Neural crest cell (in vitro differentiated cells): ENCODE measurements around the gene KCNIP1. TPM values are rescaled to one million over a fixed set of nuclear protein-coding genes. Genes with fewer than 3 reads are reported as not detected.

Source experiments
- DNase-seq: peaks from one replicate; pipeline ENCODE4 v3.0.0; 2021; ENCODE audit warnings: low read depth, mixed read lengths, low spot score
- H3K27ac Mint-ChIP-seq: one replicate; pipeline ENCODE4 v1.8.0; 2021; ENCODE audit warnings: mild to moderate bottlenecking, mixed read lengths; ENCODE audit not compliant: unreplicated experiment
- H3K27me3 Mint-ChIP-seq: 2 replicates; pipeline ENCODE4 v1.8.0; 2021; ENCODE audit warnings: low read depth, mild to moderate bottlenecking, mixed read lengths
- H3K36me3 Mint-ChIP-seq: 2 replicates; pipeline ENCODE4 v1.8.0; 2021; ENCODE audit warnings: low read depth, mild to moderate bottlenecking, mixed read lengths
- H3K4me1 Mint-ChIP-seq: 2 replicates; pipeline ENCODE4 v1.8.0; 2021; ENCODE audit warnings: mixed read lengths
- H3K4me3 Mint-ChIP-seq: one replicate; pipeline ENCODE4 v1.8.0; 2021; ENCODE audit warnings: mild to moderate bottlenecking, mixed read lengths
- H3K9me3 Mint-ChIP-seq: 2 replicates; pipeline ENCODE4 v1.8.0; 2021; ENCODE audit warnings: mixed read lengths
- CTCF ChIP-seq: fragments of 200-600 bp; sonication (generic); conservative IDR thresholded peaks from 2 replicates; pipeline ENCODE4 v1.5.0; 2021; ENCODE audit warnings: antibody characterized with exemption, mild to moderate bottlenecking
- total RNA-seq: library from RNA; stranded (reverse); gene quantifications from 2 replicates; pipeline ENCODE4 v1.2.1, GENCODE V29; 2021

KCNIP1 gene
- total RNA-seq, 1 donor from 2014 or later, result 0.96 TPM

DNA sequence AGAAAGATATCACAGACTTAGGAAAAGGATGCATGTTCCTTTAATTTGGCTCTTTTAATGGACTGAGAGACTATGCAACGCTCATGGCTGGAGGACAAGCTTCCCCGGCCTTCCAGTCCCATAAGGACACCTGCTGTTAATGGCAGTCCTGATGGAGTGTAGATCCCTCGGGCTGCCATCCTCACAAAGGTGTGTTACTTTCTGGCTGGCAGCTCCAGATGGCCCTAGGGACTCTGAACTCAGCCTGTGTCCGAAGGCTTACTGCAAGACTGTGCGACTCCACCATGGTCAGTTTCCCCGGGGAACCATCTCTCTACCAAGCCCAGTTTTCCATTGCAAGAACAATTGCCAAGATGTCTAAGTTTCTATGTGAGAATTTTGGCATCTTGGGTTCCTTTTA, 25.5 kb upstream of the KCNIP1 start:
- TF ChIP-seq CTCF, result no peak
- Mint-ChIP-seq H3K36me3 (no peaks in the 10 kb centered on the region), H3K9me3 (no peaks in the 10 kb centered on the region), H3K27me3 (peaks cover 17% of the 10 kb centered on the region), H3K4me3 (no peak overlapping the region), H3K27ac (no peak overlapping the region), H3K4me1 (peaks cover 19% of the 10 kb centered on the region)
- no peak for DNase-seq

- Mint-ChIP-seq H3K9me3 (no peaks in the 10 kb centered on the region), H3K27me3 (peaks cover 18% of the 10 kb centered on the region), H3K4me3 (no peak overlapping the region), H3K4me1 (peaks cover 29% of the 10 kb centered on the region), H3K27ac (no peak overlapping the region), H3K36me3 (no peaks in the 10 kb centered on the region)
- peak; percentile 22 for TF ChIP-seq CTCF
- no peak for DNase-seq
Observed at GRCh38 chr5:170479484-170479883, 24.3 kb upstream of the KCNIP1 start.

GRCh38 chr5:170480260-170480659, 23.6 kb upstream of the KCNIP1 start:
- TF ChIP-seq CTCF, result no peak
- H3K27me3 Mint-ChIP-seq, result peaks cover 20% of the 10 kb centered on the region
- no peaks in the 10 kb centered on the region for H3K36me3 Mint-ChIP-seq
- no peak for DNase-seq
- no peaks in the 10 kb centered on the region for H3K9me3 Mint-ChIP-seq
- H3K27ac Mint-ChIP-seq, result no peak overlapping the region
- peaks cover 31% of the 10 kb centered on the region for H3K4me1 Mint-ChIP-seq
- H3K4me3 Mint-ChIP-seq, result no peak overlapping the region

- peaks cover 34% of the 10 kb centered on the region for H3K4me1 Mint-ChIP-seq
- peaks cover 20% of the 10 kb centered on the region for H3K27me3 Mint-ChIP-seq
- no peak overlapping the region for H3K4me3 Mint-ChIP-seq
- TF ChIP-seq CTCF, result no peak
- H3K9me3 Mint-ChIP-seq, result no peaks in the 10 kb centered on the region
- H3K36me3 Mint-ChIP-seq, result no peaks in the 10 kb centered on the region
- no peak overlapping the region for H3K27ac Mint-ChIP-seq
- DNase-seq, result no peak
Observed at GRCh38 chr5:170481849-170482248, 22.0 kb upstream of the KCNIP1 start.

GRCh38 chr5:170482511-170482910, 21.3 kb upstream of the KCNIP1 start:
- no peaks in the 10 kb centered on the region for H3K9me3 Mint-ChIP-seq
- H3K27me3 Mint-ChIP-seq, result peaks cover 20% of the 10 kb centered on the region
- no peak for TF ChIP-seq CTCF
- H3K36me3 Mint-ChIP-seq, result no peaks in the 10 kb centered on the region
- H3K4me3 Mint-ChIP-seq, result no peak overlapping the region
- DNase-seq, result no peak
- H3K4me1 Mint-ChIP-seq, result peaks cover 34% of the 10 kb centered on the region
- no peak overlapping the region for H3K27ac Mint-ChIP-seq
